H1 (cell line): ENCODE results near the gene SOX13. TPM values are rescaled to one million over a fixed set of nuclear protein-coding genes. Genes with fewer than 3 reads are reported as not detected.

ENCODE experiments used
- CTCF ChIA-PET: fragments of 300-600 bp; sonication (Branson Sonifier 250); formaldehyde crosslinking; loops from one replicate; lab custom pipeline; 2021; ENCODE audit not compliant: partially characterized antibody; lab: Charles Lee
- POLR2A ChIA-PET: fragments of 300-600 bp; sonication (Branson Sonifier 250); formaldehyde crosslinking; loops from one replicate; lab custom pipeline; 2021; ENCODE audit warnings: inconsistent platforms; ENCODE audit not compliant: partially characterized antibody; lab: Charles Lee
- DNase-seq, 2 experiments: peaks; one replicate each; pipeline versions ENCODE4 v3.0.0 to v3.0.0-alpha.2; 2010 to 2022; ENCODE audit warnings: low spot score in 2 of 2, low read depth in 1 of 2, mixed read lengths in 1 of 2
- FAIRE-seq: peaks from 2 replicates; lab custom pipeline; 2011; peaks lifted over from hg19 to GRCh38; lab: Jason Lieb, UNC
- H2AFZ ChIP-seq: 2 replicates; pipeline ENCODE4 v1.8.1; 2012; ENCODE audit warnings: low read length, inconsistent platforms
- H2AK5ac ChIP-seq: 2 replicates; pipeline ENCODE4 v1.6.1; 2013; ENCODE audit warnings: low read depth, low read length
- H2BK120ac ChIP-seq: replicated peaks from 2 replicates; pipeline ENCODE3; 2013; ENCODE audit warnings: low read depth, low read length, inconsistent platforms
- H2BK12ac ChIP-seq: 2 replicates; pipeline ENCODE4 v1.6.1; 2013; ENCODE audit warnings: low read depth, low read length
- H2BK15ac ChIP-seq: 2 replicates; pipeline ENCODE4 v1.6.1; 2013; ENCODE audit warnings: low read length
- H2BK20ac ChIP-seq: 2 replicates; pipeline ENCODE4 v1.6.1; 2013; ENCODE audit warnings: low read length
- H2BK5ac ChIP-seq: 2 replicates; pipeline ENCODE4 v1.6.1; 2013; ENCODE audit warnings: low read depth, low read length
- H3K14ac ChIP-seq: 2 replicates; pipeline ENCODE4 v1.6.1; 2013; ENCODE audit warnings: inconsistent platforms; ENCODE audit not compliant: insufficient read length
- H3K18ac ChIP-seq: 2 replicates; pipeline ENCODE4 v1.6.1; 2013; ENCODE audit warnings: low read length; ENCODE audit errors: extremely low read depth
- H3K23ac ChIP-seq: 2 replicates; pipeline ENCODE4 v1.6.1; 2013; ENCODE audit warnings: inconsistent platforms; ENCODE audit not compliant: insufficient read length
- H3K23me2 ChIP-seq: 2 replicates; pipeline ENCODE4 v1.6.1; 2013; ENCODE audit warnings: low read depth, low read length
- H3K27ac ChIP-seq: 2 replicates; pipeline ENCODE4 v1.6.1; 2011; ENCODE audit warnings: low read depth, low read length, inconsistent platforms
- H3K27me3 ChIP-seq, 4 experiments: replicated peaks in 1 of 4; 1 replicate in 1 of 4; 2 replicates in 3 of 4; pipeline versions ENCODE4 v1.6.1 to v1.8.1; 2011 to 2013; ENCODE audit warnings: low read length in 3 of 4, mild to moderate bottlenecking in 3 of 4, inconsistent platforms in 2 of 4, mixed read lengths in 2 of 4, moderate library complexity in 1 of 4; ENCODE audit not compliant: control insufficient read depth in 3 of 4, insufficient read depth in 3 of 4; ENCODE audit errors: extremely low read depth in 1 of 4
- H3K36me3 ChIP-seq, 4 experiments: 2 replicates each; pipeline versions ENCODE4 v1.6.1 to v1.8.1; 2011 to 2013; ENCODE audit warnings: mild to moderate bottlenecking in 4 of 4, low read length in 3 of 4, moderate library complexity in 2 of 4, control low read depth in 1 of 4, inconsistent platforms in 1 of 4; ENCODE audit not compliant: insufficient read depth in 4 of 4, control insufficient read depth in 2 of 4
- H3K4ac ChIP-seq: replicated peaks from 2 replicates; pipeline ENCODE3; 2013; ENCODE audit warnings: low read length, low read depth, mixed read lengths, inconsistent platforms; ENCODE audit not compliant: insufficient read length
- H3K4me1 ChIP-seq, 4 experiments: replicated peaks in 1 of 4; 1 replicate in 1 of 4; 2 replicates in 3 of 4; pipeline versions ENCODE4 v1.6.1 to v1.8.1; 2011 to 2013; ENCODE audit warnings: low read length in 3 of 4, inconsistent platforms in 2 of 4, mixed read lengths in 1 of 4; ENCODE audit not compliant: insufficient read depth in 4 of 4, control insufficient read depth in 3 of 4
- H3K4me2 ChIP-seq, 2 experiments: 2 replicates each; pipeline versions ENCODE4 v1.6.1 to v1.8.1; 2011 to 2013; ENCODE audit warnings: low read depth in 2 of 2, low read length in 2 of 2, control low read depth in 1 of 2, inconsistent platforms in 1 of 2, mild to moderate bottlenecking in 1 of 2; ENCODE audit not compliant: insufficient read depth in 1 of 2
- H3K4me3 ChIP-seq, 4 experiments: fragments of 200-600, 300-600 bp in 1 of 4; sonication (generic), shearing (Covaris generic), sonication (Bioruptor Twin) in 1 of 4; 2 replicates each; pipeline versions ENCODE4 v1.5.1 to v1.8.1; 2011 to 2016; ENCODE audit warnings: low read length in 4 of 4, low read depth in 3 of 4, control low read depth in 2 of 4, inconsistent platforms in 2 of 4, mild to moderate bottlenecking in 2 of 4, mixed read lengths in 1 of 4, moderate library complexity in 1 of 4; ENCODE audit not compliant: insufficient read depth in 2 of 4; ENCODE audit errors: extremely low read depth in 1 of 4
- H3K56ac ChIP-seq: replicated peaks from 2 replicates; pipeline ENCODE3; 2013; ENCODE audit warnings: low read depth, mild to moderate bottlenecking, mixed read lengths, low read length, inconsistent platforms; ENCODE audit not compliant: insufficient read length
- H3K79me1 ChIP-seq: 2 replicates; pipeline ENCODE4 v1.6.1; 2013; ENCODE audit warnings: low read depth, low read length, control low read depth
- H3K79me2 ChIP-seq, 2 experiments: 2 replicates each; pipeline versions ENCODE4 v1.6.1 to v1.8.1; 2012 to 2013; ENCODE audit warnings: low read length in 2 of 2, mild to moderate bottlenecking in 2 of 2, inconsistent platforms in 1 of 2; ENCODE audit not compliant: insufficient read depth in 2 of 2, control insufficient read depth in 1 of 2
- H3K9ac ChIP-seq, 4 experiments: replicated peaks in 1 of 4; 1 replicate in 1 of 4; 2 replicates in 3 of 4; pipeline versions ENCODE4 v1.6.1 to v1.8.1; 2011 to 2013; ENCODE audit warnings: low read depth in 3 of 4, low read length in 3 of 4, control low read depth in 2 of 4, mild to moderate bottlenecking in 2 of 4, moderate library complexity in 2 of 4, inconsistent platforms in 1 of 4; ENCODE audit errors: extremely low read depth in 1 of 4
- H3K9me3 ChIP-seq, 2 experiments: 2 replicates each; pipeline versions ENCODE4 v1.6.1 to v1.8.1; 2012 to 2013; ENCODE audit warnings: mild to moderate bottlenecking in 2 of 2, moderate library complexity in 2 of 2, control low read depth in 1 of 2, inconsistent platforms in 1 of 2, low read depth in 1 of 2, low read length in 1 of 2, mixed read lengths in 1 of 2; ENCODE audit not compliant: insufficient read depth in 2 of 2
- H4K20me1 ChIP-seq, 2 experiments: replicated peaks in 1 of 2; 2 replicates each; pipeline versions ENCODE3 to v1.8.1; 2011 to 2013; ENCODE audit warnings: inconsistent platforms in 2 of 2, low read length in 2 of 2, mild to moderate bottlenecking in 1 of 2; ENCODE audit not compliant: insufficient read depth in 2 of 2, control insufficient read depth in 1 of 2
- H4K5ac ChIP-seq: 2 replicates; pipeline ENCODE4 v1.6.1; 2013; ENCODE audit warnings: low read length, low read depth, mixed read lengths, inconsistent platforms; ENCODE audit not compliant: insufficient read length
- H4K8ac ChIP-seq: 2 replicates; pipeline ENCODE4 v1.8.0; 2013; ENCODE audit warnings: mild to moderate bottlenecking, moderate library complexity, low read length, inconsistent platforms; ENCODE audit not compliant: insufficient read depth; ENCODE audit errors: extremely low read depth
- H4K91ac ChIP-seq: replicated peaks from 2 replicates; pipeline ENCODE3; 2013; ENCODE audit warnings: low read length, mixed read lengths, inconsistent platforms; ENCODE audit not compliant: insufficient read length
- CHD2 ChIP-seq: IDR thresholded peaks from 2 replicates; pipeline ENCODE4 v1.6.1; 2012; ENCODE audit warnings: low read length, improper control_type of control experiment
- CTCF ChIP-seq, 3 experiments: IDR thresholded peaks; 1 replicate in 2 of 3; 2 replicates in 1 of 3; pipeline versions ENCODE4 v1.5.1 to v1.6.1; 2011; ENCODE audit warnings: low read length in 3 of 3, mild to moderate bottlenecking in 3 of 3, inconsistent platforms in 2 of 3, low read depth in 1 of 3, moderate library complexity in 1 of 3; ENCODE audit not compliant: insufficient read depth in 1 of 3; ENCODE audit errors: control extremely low read depth in 1 of 3
- E2F6 ChIP-seq: IDR thresholded peaks from 2 replicates; pipeline ENCODE4 v1.6.1; 2012; ENCODE audit warnings: inconsistent platforms
- KDM1A ChIP-seq: fragments of 200-600, 300-600 bp; sonication (generic); IDR thresholded peaks from 2 replicates; pipeline ENCODE4 v1.7.1; 2016; ENCODE audit warnings: mild to moderate bottlenecking, low read length, borderline replicate concordance
- POLR2A ChIP-seq, 2 experiments: IDR thresholded peaks; 1 replicate in 1 of 2; 2 replicates in 1 of 2; pipeline ENCODE4 v1.6.1; 2011; ENCODE audit warnings: low read depth in 2 of 2, low read length in 2 of 2, mild to moderate bottlenecking in 2 of 2; ENCODE audit errors: control extremely low read depth in 1 of 2
- RFX5 ChIP-seq: IDR thresholded peaks from 2 replicates; pipeline ENCODE4 v1.6.1; 2011; ENCODE audit warnings: low read depth, low read length, improper control_type of control experiment, borderline replicate concordance
- SIRT6 ChIP-seq: IDR thresholded peaks from one replicate; pipeline ENCODE4 v1.7.1; 2012; ENCODE audit warnings: low read length, inconsistent platforms
- TEAD4 ChIP-seq: IDR thresholded peaks from 2 replicates; pipeline ENCODE4 v1.6.1; 2012; ENCODE audit warnings: low read depth, low read length, inconsistent platforms, mixed read lengths
- WGBS, 2 experiments: shearing (Covaris generic) in 1 of 2; methylation state at CpG; one replicate each; pipeline versions ENCODE4 v1.1.6 to v1.1.7; 2013 to 2015; ENCODE audit warnings: low lambda C conversion rate in 2 of 2, mixed read lengths in 2 of 2, inconsistent platforms in 1 of 2, low coverage in 1 of 2, missing lambda C conversion rate in 1 of 2; ENCODE audit not compliant: insufficient replicate concordance in 2 of 2, insufficient coverage in 1 of 2, insufficient read length in 1 of 2; ENCODE audit errors: extremely low coverage in 1 of 2, missing lambda C conversion rate in 1 of 2; 5-methylcytosine and 5-hydroxymethylcytosine counted together
- polyA plus RNA-seq, 7 experiments: library from polyadenylated mRNA; depleted of rRNA in 3 of 7; stranded (reverse) in 5 of 7; unstranded in 2 of 7; fragments of >200 nt in 5 of 7; fragments of 200-250 nt in 2 of 7; gene quantifications; 1 replicate in 5 of 7; 2 replicates in 1 of 7; 4 replicates in 1 of 7; pipeline versions ENCODE4 v1.2.1 to v1.2.3, GENCODE V29; 2011 to 2013; ENCODE audit warnings: missing spikeins in 2 of 7, mixed read lengths in 2 of 7
- total RNA-seq: library from RNA; stranded (reverse); fragmentation: NEBNext Ultra II Directional; extraction: Animal tissue kit (Norgen Biotek cat#: 25700); gene quantifications from 2 replicates; pipeline ENCODE4 v1.2.1, GENCODE V29; 2021
- TF ChIP-seq, protein P1 (sequence below): IDR thresholded peaks from 2 replicates; pipeline ENCODE4 v1.6.1; 2011; ENCODE audit warnings: low read length, improper control_type of control experiment

Gene SOX13
- total and polyA plus RNA-seq, 2 of the 8 experiments (the other 6 are each of a cell fraction or from before 2014, with no cell fraction given): 113 to 173 TPM

DNA sequence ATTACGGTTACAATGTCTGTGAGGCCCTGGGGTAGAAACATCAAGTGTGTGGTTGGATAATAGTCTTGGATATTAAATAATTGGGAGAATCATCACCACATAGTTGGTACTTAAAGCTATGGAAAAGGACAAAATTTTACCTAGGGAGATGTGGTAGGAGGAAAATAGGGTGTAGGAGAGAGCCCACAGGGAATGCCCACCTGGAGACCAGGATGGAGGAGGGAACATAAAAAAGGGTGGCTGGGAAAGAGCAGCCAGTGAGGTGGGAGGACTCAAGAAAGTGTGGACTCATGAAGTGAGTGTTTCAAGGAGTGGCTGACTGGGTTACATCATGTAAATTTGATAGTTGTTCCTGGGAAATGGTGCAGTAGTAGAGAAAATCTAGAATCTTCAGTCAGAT lies 3.0 kb upstream of the SOX13 start:
- H3K4ac ChIP-seq: no peak overlapping the region
- WGBS, 2 experiments: 100% methylated on average over 1 of the region's 1 CpG; no CpG with 5 or more reads in 1 of the 2 experiments
- no peak overlapping the region for H4K8ac ChIP-seq
- peaks cover 2 to 6% of the 10 kb centered on the region in 2 experiments for H4K20me1 ChIP-seq
- no peak overlapping the region for H3K27ac ChIP-seq
- ChIA-PET POLR2A (interaction anchor here (1.0 to 1.9 kb wide), 2 partner anchors 9 to 10 kb away, joined by 3 to 8 read pairs; no protein-coding TSS in a partner anchor), CTCF (interaction anchor here (0.8 kb wide), 1 partner anchor 11 kb away, joined by 3 read pairs; no protein-coding TSS in a partner anchor)
- no peak overlapping the region for H2BK15ac ChIP-seq
- H2BK20ac ChIP-seq: no peak overlapping the region
- no peak overlapping the region for H3K14ac ChIP-seq
- 0 out of 2 replicates have a peak overlapping the region, but pooled peaks have one; percentile 66 for H2BK5ac ChIP-seq
- H3K18ac ChIP-seq: peak overlapping the region; percentile 32
- no peak overlapping the region for H2BK120ac ChIP-seq
- no peak overlapping the region for H2AK5ac ChIP-seq
- H3K4me3 ChIP-seq: no peak overlapping the region
- H3K23me2 ChIP-seq: peaks cover 15% of the 10 kb centered on the region; the same call in 1 of the 2 replicates
- 0 out of 2 replicates have a peak overlapping the region, but pooled peaks have one; percentile 60 for H2BK12ac ChIP-seq
- H3K4me2 ChIP-seq: no peak overlapping the region
- no peak overlapping the region for H3K9ac ChIP-seq
- peaks cover 14 to 20% of the 10 kb centered on the region in 2 experiments for H3K79me2 ChIP-seq
- no peaks in the 10 kb centered on the region for H3K27me3 ChIP-seq
- no peak overlapping the region for H3K56ac ChIP-seq
- DNase-seq: no peak
- H3K79me1 ChIP-seq: no peaks in the 10 kb centered on the region
- no peaks in the 10 kb centered on the region for H3K36me3 ChIP-seq
- H2AFZ ChIP-seq: no peak overlapping the region
- no peaks in the 10 kb centered on the region; a peak in 1 of 4 replicates for H3K9me3 ChIP-seq
- H4K91ac ChIP-seq: peak overlapping the region; percentile 57
- no peak overlapping the region for H4K5ac ChIP-seq
- no peak for FAIRE-seq
- H3K23ac ChIP-seq: no peak overlapping the region
- peaks cover 11 to 15% (median 12%) of the 10 kb centered on the region in 4 experiments for H3K4me1 ChIP-seq
- TF ChIP-seq KDM1A (no peak), RFX5 (no peak), TEAD4 (no peak), E2F6 (no peak), POLR2A (IDR thresholded peaks at IDR 0.05; ENCODE audit: control extremely low read depth in 1 of 2, low read depth in 2 of 2, low read length in 2 of 2) (no peak), CTCF (IDR thresholded peaks at IDR 0.05; ENCODE audit: control extremely low read depth in 1 of 3, insufficient read depth in 1 of 3, low read depth in 1 of 3, low read length in 3 of 3) (no peak), SIRT6 (no peak), CHD2 (no peak)
- TF ChIP-seq, protein P1, sequence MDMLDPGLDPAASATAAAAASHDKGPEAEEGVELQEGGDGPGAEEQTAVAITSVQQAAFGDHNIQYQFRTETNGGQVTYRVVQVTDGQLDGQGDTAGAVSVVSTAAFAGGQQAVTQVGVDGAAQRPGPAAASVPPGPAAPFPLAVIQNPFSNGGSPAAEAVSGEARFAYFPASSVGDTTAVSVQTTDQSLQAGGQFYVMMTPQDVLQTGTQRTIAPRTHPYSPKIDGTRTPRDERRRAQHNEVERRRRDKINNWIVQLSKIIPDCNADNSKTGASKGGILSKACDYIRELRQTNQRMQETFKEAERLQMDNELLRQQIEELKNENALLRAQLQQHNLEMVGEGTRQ: no peak
